Activated CD4-positive, CD25-positive, alpha-beta regulatory T cell (primary cell): ENCODE measurements around the gene SEC61B.

Experiments
- DNase-seq, 4 experiments: peaks; one replicate each; lab custom pipeline; 2025; lab: John Stamatoyannopoulos, UW

The SEC61B gene

DNA sequence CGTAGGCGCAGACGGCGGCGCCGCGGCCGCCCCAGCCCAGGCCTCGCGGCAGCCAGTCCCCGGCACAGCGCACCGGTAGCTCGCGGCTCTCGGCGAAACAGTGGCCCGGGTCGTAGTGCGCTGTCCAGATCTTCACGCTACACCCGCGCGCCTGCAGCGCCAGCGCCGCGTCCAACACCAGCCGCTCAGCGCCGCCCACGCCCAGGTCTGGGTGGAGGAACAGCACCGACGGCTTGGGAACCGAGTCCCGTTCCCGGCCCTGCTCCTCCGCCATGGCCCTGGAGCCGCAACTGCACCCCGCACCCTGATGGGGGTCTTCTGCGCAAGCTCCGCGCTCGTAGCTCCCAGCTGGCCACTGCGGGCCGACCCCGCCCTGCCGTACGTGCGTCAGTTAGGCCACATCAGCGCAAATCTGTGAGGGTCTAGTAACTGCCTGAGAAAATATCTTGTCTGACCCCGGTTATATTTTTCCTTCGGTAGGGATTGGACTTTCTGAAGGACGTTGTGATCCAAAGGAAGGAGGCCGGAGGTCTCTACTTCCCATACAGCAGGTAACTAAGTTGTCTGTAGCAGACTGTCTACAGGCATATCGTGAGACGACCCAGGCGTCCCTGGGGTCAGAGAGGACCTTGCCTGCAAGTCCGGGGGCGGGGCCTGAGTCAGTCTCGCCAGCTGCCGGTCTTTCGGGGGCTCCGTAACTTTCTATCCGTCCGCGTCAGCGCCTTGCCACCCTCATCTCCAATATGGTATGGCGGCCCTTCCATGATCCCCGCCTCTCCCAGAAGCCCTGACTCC lies at the start of gene SEC61B, which contains the start of gene ALG2:
Gene SEC61B, plus strand, starts transcription at position 662 of the 795 bp plus-strand sequence. Its CDS starts 82 bp downstream, at position 744.
Gene ALG2, minus strand, starts transcription at position 322 of the 795 bp plus-strand sequence. Its CDS starts 48 bp downstream, at position 274.
- peak; percentile 80 to 91 (median 87) for DNase-seq

DNA sequence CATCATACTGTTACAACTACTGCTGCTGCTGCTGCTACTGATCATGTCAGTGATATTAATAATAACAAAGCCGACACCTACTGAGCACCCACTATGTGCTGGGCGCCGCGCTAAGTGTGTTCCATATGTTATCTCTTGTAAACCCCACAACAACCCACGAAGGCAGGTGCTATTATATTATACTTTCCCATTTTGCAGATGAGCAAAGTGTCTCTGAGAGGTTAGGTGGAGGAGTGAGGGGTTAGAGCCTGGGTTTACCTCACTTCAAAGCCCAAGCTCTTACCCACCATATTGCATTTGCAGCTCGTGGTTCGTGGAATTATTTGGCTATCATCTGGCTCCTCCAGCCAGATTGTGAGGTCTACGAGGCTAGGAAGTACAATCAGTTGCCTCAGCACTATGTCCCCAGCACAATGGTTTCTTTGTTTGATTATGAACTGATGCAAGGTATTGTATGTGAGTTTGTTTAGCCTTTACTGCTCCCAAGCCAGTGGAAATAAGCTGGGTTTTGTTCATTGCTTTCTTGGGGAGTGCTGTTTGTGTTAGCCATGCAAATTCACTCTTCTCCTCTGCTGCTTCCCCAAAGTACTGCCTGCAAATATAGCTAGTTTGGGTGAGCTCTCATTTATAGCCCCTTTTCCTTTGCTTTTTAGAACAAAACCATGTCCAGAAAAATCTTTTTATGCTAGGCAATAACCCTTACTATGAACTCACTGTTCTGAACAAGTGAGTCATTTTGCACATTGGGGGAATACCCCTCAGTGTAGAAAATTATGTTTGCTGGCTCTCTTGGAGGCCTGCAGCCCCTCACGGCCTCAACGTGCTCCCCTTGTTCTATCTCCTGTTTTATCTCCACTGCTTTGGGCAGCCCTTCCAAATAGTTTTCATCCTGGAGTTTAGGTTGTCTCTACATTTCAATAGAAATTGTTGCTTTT lies 48.2 kb upstream of the SEC61B start:
- DNase-seq, result no peak

- DNase-seq, result no peak
These were observed 45.5 kb upstream of the SEC61B start for GRCh38 chr9:99176527-99177013.

GRCh38 chr9:99177576-99178366 lies 44.3 kb upstream of the SEC61B start:
- no peak for DNase-seq

DNA sequence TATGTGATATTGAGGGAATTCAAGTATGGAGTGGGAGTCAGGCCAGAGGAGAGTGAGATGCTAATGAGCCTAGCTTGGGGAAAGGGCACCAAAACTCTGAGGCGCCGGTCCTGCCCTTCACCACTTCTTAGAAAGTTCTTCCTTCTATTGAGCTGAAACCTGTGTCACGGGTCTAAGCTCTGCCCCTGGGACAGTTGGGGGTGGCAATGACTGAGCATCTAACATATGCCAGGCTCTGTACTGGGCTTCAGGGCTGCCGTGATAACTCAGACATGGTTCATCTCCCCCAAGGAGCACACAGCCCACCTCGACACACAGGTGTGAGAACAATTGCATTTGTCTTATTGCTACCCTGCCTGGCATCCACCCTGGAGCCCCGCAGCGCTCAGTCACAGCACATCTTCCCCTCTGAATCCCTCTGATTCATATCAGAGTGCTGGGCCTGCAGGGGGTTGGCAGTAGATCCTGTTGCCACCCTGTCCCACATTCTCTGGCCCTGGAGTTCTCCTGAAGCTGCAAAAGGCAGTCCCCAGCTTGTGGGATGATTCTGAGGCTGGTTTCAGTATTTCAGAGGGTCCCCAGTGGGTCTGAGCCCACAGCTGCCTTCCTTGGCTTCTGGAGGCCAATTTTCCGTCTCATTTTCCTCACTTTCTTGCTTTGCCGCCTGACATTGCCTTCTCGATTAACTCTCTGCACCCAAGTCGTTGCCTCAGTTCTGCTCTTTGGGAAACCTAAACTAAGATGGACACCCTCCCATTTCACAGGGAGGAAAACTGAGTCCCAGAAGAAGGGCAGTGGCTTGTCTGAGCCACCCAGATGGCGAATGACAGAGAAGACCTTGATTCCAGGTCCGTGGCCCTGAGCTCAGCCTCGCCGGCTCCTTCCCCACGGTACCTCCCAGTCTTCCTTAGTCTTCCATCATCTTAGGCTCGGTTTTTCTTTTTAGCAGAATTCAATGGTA lies 42.9 kb upstream of the SEC61B start:
- DNase-seq, result no peak

GRCh38 chr9:99180199-99180598 lies 41.9 kb upstream of the SEC61B start:
- DNase-seq, result no peak

DNA sequence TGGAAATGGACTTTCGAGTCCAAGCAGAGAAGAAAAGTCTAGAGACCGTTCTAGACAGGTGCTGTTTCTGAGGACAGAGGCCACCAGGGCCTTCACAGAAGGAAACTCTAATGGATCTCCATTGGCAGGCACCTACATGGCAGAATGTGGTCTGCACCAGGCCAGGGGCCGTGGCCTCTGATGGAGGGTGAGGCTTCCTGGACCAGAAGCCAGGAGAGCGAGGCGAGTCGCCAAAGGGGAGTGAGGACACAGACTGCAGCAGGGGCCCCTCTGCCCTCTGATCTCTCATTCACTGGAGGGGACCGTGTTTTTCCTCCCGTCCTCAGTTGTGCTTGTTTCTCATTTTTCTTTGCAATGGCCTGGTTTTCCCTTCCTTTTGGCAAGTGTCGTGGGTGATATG lies 41.4 kb upstream of the SEC61B start:
- DNase-seq, result no peak

GRCh38 chr9:99181206-99181605 lies 40.9 kb upstream of the SEC61B start:
- DNase-seq, result no peak

GRCh38 chr9:99181621-99182020 lies 40.5 kb upstream of the SEC61B start:
- no peak for DNase-seq

GRCh38 chr9:99182356-99182755 lies 39.7 kb upstream of the SEC61B start:
- no peak for DNase-seq

DNA sequence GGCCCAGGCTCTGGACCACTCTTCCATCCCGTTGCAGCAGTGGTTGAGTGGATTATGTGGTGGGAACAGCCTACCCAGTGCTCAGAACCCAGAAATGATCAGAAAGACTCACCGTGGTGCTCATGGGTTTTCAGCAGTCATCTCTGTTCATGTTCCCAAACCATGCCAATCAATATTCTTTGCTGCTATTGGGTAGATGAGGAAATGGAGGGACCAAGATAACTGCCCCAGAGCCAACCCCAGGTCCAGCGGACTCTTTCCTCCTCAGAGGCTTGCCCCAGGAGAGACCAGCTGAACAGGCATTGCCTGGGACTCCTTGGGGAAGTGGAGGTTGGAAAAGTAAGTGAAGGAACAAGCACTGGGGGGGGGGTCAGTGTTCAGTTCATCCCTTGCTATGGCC lies 38.5 kb upstream of the SEC61B start:
- no peak for DNase-seq

DNA sequence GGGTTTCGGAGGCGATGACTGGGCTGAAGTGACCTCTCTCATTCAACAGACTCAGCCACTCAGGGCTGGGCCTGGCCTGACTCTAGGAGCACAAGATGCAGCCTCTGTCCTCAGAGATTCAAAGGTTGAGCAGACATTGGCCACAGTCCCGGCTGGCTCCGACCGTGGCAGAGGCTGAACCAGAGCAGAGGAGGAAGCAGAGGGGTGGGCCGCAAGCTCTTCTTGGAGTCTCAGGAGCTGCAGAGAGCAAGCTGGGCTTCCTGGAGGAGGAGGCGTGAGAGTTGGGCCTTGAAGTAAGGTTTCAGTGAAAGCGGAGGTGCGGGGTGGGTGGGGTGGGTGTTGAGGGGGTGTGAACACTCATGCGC lies 38.0 kb upstream of the SEC61B start:
- no peak for DNase-seq

DNA sequence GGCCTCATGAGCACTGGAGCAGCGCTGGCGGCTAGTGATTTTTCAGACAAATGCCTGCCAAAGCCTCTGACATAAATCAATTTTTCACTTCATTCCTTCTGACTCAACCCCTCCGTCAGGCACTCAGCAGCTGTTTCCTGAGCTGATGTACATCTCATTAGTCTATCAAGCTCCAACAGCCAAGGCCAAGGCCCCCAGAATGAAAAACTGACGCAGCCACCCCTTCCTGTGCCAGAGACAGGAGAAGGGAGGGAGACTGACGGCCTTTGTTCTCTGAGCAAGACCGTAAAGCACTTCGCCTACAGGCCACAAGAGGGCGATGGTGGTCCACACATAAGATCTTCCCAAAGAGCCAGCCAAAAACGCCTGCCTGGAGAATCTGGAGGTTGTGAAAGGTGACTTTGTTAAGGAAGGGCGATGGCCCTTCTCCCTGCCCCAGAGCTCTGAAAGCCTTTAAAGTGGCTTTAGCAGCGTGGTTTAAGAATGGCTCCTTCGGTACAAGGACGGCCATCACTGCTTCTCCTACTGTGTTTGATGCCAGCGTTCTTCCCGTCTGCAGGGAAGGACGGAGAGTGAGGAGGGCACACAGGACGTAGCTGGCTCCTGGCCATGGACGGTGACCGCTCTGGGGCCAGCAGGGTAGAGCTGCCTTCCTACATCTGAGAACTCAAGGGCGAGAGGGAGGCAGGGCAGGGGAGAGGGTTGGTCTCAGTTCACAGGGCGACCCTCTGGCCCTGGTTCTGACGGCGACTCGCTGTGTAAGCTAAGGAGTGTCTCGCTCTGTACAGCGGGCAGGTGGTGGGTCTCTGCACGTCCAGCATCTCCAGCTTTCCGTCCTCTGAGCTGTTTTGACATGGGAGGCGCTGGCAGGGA lies 37.4 kb upstream of the SEC61B start:
- DNase-seq, result peak; percentile 31 to 58 (median 34)

DNA sequence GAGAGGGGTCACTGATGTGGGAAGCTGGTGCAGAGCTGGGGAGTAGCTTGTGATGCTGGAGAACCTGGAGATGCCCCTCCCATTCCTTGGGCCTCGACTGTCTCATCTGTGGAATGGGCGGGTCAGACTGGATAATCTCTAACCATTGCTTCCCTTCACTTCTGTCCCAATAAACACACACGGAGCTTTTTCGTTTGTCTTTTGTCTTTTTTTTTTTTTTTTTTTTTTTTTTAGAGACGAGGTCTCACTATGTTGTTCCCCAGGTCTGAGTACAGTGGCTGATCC lies 36.8 kb upstream of the SEC61B start:
- DNase-seq, result no peak

DNA sequence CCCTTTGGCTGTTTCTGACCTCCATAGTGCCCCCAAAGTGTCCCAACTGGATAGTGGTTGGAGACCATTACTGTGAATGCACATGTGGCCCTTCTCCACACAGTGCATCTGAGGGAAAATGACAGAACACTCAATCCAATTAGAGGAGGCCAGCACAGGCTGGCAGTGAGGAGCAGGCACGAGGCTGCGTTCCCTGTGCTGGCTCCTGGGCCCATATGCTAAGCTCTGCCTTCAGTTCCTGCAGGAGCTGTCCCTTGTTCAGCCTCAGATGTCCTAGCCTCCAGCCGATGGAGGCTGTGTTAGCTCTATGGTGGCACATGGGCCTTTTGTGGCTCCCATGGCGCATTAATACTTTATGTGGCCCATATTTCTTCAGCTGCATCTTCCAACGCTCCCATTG lies 36.1 kb upstream of the SEC61B start:
- DNase-seq, result no peak

DNA sequence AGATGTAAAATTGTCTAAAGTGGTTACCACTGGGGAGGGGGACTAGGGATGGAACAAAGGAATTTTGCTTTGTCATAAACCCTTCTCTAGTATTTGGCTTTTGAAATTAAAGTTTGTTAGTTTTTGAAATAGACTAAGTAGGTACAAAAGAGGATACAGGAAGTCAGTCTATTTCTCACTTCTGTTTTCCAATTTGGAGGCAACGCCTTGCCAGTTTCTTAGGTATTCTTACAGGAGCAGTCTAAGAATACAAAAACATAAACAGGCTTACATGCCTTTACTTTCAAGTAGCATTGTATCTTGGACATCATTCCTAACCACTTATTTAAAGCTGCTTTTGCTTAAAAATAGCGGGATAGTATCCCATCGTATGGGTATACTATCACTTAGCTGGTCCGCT lies 34.8 kb upstream of the SEC61B start:
- no peak for DNase-seq

DNA sequence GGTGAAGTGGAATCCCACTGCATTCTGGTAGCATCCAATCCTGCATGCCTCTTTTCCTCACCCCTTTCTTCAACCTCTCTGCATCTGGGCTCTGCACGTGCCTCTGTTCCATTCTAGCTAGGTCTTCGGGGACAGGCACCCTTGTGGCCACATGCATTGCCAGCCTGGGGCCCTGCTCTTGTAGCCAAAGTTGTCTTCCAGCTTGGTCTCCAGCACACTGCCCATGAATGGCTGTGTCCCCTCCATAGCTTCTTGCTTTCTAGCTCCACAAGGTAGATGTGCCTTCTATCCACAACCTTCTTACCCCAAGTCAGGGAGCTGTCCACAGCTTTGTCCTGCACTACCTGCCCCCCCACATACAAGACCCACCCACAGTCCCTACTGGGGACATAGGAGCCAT lies 32.9 kb upstream of the SEC61B start:
- no peak for DNase-seq

DNA sequence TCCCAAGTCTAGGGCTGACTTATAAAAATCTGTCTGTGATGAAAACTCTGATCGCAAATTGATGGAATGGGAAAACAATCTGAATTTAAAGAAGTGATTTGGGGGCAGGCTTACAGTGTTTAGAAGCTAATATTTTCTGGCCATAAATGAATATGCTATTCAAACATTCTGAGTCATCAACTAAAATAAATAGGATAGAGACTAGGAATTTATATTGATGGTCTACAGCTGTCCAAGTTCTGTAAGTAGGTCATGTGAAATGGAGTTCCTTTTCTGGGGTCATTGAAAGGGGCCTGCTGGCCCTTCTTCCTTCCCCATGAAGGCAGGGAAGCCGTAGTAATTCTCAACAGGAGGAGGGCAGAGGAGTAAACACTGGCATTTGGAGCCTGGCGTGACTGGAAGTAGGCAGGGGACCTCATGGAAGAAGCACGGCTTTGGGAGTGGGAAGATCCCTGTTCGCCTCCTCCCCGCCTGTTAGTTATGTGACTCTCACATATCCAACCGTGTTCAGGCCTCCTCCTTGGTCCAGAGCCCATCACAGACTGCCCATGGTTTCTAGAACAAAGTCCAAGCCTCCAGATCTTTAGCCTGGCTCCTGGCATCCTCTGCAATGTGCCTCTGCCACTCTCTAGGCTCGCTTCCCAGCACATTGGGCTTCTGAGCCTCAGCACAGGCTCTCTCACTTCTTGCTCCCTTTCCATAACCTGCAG lies 32.0 kb upstream of the SEC61B start:
- no peak for DNase-seq

DNA sequence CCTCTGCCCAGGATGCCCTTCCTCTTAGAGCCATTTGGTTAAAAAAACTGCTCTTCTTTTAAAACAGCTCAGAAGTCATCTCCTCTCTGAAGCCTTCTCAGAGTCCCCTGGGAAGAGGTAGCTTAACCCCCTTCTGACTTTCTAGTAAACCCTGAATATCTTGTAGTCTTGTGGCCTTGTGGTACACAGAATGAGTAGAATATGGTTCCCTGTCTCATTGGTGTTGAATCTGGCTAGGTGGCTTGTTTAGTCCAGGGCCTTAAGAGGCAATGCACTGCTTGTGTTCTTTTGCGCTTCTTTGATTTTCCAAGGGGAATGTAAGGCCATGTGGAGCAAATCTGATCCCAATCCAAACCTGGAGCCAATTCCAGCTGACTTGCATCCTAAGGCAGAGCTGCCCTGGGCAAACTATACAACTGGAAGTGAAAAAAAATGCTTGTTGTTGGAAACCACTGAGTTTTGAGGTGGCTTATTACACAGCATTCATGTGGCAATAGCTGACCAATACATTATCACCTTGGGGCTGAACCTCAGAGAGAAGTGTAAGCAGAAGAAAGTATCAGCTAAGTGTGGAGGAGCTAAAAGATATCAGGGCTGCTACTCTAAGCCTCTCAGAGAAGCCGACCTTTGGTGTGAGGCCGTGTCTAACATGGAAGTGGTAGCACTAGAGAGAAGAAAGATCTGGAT lies 31.3 kb upstream of the SEC61B start:
- no peak for DNase-seq
